Ramos (cell line): ENCODE results near the gene LYRM9.

Experiments
- in situ Hi-C: fragments of 300-500 bp; cut with MboI; formaldehyde crosslinking; loops from one replicate; pipeline ENCODE4 v1.14.3; 2022; ENCODE audit warnings: low sequenced_read_pairs; ENCODE audit not compliant: unreplicated experiment

Gene LYRM9

DNA sequence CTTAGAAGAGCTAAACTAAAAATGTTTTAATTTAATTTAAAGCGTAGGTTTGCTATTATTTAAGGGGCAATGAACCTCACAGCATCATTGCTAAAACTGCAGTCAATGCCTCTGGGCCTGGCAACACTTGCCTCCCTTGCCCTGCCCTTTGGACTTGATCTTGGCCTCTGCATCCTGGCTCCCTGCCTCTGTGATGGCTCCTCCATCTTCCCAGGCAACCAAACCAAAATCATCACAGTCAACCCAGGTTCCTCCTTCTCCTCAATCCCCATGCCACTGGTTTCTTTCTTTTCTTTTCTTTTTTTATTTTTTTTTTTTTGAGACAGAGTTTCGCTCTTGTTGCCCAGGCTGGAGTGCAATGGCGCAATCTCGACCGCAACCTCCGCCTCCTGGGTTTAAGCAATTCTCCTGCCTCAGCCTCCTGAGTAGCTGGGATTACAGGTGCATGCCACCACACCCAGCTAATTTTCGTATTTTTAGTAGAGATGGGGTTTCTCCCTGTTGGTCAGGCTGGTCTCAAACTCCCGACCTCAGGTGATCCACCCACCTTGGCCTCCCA, 6.7 kb downstream of the LYRM9 start:
- in situ Hi-C loops = loop anchor here (10.0 to 25.0 kb wide), 2 partner anchors 122 to 274 kb away; no protein-coding TSS in a partner anchor

DNA sequence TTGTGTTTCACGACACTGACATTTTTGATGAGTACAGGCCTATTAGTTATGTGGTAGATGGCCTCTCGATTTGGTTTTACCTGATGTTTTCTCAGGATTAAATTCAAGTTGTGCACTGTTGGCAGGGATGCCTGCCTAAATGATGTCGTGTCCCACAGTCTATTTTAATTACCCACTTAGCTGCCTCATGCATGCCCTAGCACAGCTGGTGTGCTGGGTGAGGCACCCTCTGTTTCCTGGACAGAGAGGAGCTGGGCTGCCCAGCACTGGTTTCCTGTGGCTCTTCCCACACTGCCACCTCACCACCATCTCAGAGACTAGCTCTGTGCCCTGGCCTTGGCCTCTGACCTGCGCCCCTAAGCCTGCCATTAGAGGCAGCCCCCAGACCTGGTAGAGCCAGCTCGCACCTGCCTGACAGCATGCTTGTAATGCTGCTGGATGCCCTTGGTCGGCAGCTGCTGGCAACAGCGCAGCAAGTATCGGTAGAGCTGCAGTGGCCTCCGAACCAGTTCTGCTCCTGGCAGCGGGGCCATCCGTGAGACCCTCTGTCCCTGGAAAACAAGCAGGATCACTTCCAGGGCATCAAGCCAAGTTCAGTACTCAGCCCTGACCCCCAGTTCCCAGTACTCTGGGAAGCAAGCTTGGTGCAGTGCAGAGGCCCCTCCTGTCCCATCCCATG, 10.9 kb downstream of the LYRM9 start:
- in situ Hi-C loops = loop anchor here (10.0 to 25.0 kb wide), 2 partner anchors 118 to 270 kb away; no protein-coding TSS in a partner anchor

DNA sequence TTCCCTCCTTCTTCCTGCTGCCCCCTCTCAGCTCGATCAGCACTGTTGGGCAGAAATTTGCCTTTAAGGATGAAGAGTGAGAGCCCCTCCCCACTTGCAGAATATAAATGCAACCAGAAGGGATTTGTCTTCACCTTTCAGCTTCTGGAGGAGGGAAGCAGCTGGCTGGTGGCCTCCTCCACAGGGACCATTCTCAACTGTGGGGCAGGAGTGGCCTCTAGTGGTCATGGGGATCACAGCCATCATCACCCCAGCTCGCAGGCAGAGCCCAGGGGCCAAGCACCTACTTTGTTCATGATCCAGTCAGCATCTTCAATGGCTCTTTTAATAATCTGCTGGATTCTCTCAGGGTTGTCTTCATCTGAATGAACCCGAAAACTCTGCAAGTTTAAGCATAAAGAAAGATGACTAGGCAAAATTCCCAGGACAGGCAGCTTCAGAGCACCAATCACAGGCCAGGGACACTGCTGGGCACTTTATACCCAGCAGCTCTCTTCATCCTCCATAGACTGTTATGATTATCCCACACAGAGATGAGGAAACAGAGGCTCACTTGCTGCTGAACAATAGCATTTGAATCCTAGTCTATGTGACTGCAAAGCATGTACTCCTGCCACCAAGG, 13.1 kb downstream of the LYRM9 start:
- in situ Hi-C loops = loop anchor here (10.0 to 25.0 kb wide), 2 partner anchors 115 to 268 kb away; no protein-coding TSS in a partner anchor

DNA sequence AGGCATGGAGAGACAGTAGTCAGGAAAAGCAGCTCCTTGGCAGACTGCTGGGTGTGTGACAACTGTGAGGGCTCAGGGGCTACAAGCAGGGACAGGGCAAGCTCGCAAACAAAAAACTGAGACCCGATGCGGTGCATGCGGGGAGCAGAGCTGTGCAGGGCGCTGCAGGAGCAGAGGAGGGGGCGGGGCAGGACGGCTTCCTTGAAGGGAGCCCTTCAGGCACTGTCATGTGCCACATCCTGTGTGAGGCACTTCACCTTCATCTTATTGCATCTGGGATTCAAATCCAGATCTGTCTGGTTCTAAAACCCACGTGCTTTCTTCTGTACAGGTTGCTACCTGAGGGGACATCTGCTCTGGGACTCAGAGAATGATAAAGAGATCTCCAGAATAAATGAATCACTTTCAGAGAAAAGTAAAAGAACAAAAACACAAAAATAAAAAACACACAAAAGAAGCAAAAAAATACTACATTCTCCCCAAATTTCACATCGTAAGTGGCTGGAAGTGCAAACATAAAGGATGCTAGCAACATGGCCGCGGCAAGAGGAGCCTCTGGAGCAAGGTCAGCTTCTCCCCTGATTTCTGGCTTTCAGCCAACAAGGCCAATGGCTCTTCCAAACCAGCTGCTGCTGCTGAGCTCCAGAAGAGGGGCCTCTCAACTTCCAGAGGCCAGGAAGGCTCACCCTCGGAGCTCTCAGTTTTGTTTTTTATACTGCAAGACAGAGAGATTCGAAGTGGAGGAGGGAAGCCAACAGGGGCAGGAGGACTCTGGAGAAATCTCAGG, 14.2 kb downstream of the LYRM9 start:
- in situ Hi-C loops = loop anchor here (25.0 kb wide), 1 partner anchor 267 kb away; no protein-coding TSS in a partner anchor

DNA sequence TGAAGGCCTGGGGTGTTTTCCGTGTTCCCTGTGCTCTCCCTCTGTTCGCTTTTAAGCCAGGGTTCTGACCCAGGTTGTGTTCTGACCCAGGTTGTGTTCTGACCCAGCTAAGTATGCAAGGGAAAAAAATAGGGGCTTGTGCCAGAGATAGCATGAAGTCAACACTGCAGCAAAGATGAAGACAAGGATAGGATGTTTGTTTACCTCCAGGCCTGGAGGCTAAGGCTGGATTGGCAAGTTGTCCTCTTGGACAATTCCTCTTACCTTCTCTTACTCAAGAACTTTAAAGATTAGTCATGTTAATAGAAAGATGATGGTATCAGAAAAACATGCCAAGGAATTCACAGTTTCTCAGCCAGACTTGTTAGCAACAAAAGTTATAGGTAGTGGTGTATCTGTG, 19.4 kb downstream of the LYRM9 start:
- in situ Hi-C loops = no loop called here

DNA sequence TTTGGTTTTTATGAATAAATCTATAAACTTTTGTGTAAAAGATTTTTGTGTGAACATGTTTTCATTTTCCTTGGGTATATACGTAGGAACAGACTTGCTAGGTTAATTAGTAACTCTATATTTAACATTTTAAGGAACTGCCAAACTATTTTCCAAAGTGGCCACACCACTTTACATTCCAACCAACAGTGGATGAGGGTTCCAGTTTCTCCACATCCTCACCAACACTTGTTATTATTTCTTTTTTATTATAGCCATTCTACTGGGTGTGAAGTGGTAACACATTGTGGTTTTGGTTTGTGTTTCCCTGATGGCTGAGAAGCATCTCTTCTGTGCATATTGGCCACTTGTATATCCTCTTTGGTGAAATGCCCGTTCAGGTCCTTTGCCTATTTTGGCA, 20.0 kb downstream of the LYRM9 start:
- in situ Hi-C loops = no loop called here

DNA sequence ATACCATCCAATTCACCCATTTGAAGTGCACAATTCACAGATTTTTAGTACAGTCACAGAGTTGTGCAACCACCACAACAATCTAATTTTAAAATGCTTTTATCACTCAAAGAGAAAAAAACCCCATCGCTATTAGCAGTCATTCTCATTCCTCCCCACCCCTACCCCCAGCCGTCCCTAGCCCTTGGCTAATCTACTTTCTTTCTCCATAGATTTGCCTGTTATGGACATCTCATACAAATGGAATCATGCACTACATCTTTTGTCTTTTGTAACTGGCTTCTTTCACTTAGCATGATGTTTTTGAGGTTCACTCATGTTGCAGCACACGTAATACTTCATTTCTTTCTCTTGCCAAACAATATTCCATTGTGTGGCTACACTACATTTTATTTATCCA, 20.4 kb downstream of the LYRM9 start:
- in situ Hi-C loops = no loop called here

DNA sequence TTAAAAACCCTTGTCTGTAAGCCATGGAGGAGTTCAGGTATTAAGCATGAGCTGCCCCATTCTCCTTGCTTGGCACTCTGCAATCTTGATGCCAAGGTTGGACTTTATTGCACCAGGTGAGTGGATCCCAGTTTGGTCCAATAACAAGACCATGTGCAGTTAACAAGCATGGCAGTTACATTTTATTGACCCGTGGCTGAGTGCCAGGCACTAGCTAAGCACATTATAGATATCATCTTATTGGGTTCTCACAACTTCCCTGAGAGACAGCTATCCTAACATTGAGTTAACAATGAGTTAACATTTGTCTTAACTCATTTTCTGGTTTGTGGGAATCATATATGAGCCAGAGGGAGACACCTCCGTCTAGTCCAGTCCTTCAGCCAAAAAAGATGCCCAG, 21.8 kb downstream of the LYRM9 start:
- in situ Hi-C loops = no loop called here

DNA sequence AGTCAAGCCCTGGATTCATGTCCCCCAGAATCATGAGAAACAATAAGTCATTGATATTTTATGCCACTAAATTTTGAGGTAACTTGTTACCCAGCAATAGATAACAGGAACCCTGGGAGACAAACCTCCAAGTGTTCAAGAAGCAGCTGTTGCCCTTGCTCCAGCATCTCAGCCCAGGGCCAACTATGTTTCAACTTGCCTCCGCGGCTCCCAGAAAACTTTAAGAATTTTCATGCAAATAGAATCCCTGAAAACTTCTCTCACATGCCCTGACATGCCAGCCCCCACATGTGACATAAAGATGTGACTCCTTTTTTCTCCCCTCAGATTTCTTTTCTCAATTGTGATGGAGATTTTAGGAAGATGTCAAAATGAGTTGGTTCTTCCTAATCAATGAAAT, 22.8 kb downstream of the LYRM9 start:
- in situ Hi-C loops = no loop called here

DNA sequence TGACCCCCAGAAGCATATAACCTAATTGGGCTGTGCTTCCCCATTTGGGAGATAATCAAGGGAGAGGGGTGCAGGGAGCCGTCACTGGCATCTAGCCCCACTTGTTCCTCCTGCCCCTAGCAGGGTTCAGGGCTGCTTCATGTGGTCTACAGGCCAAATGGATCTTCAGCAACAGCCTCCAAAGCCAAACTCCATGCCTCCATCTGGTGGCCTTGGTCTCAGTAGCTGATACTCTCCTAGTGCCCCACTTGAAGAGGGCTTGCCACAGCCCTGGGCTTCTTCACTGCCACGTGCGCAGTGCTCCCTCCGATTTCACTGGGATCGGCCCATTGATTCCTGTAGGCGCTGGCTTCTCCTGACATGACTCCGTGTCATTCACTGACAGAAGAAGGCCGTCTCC, 24.6 kb downstream of the LYRM9 start:
- in situ Hi-C loops = no loop called here

DNA sequence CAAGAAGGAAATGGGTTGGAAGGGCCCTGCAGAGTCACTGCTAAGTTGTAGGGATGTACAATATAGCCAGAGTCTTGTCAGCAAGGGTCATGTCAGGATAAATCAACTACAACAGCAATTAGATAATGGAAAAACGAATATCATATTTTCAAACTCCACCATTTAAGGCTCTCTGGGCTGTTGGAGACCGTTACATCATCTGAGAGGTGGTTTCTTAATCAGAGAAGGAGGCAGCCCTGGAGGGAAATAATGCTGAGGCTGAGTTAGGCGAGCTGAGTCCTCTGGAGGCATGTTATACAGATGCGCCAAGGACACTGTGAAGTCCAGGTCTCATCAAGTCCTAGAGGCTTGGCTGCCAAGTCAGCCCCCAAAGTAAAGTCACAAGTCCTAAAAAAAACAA, 30.3 kb downstream of the LYRM9 start:
- in situ Hi-C loops = no loop called here

DNA sequence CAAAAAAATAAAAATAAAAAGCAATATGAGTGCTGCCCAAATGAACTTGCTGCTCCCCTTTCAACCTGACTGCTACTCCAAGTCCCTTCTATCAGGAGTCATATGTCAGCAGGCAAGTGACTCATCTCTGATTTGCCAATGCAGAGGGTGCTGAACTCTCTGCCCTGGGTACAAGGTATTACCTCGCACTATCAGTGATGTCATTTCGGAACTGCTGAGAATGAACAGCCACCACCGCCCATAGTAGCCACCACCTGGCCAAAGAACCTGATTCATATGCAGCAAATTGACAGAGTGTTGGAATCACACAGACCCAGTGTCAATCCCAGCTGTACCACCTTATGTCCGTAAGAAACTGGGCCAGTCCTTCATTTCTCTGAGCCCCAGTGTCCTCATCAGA, 31.2 kb downstream of the LYRM9 start:
- in situ Hi-C loops = no loop called here

DNA sequence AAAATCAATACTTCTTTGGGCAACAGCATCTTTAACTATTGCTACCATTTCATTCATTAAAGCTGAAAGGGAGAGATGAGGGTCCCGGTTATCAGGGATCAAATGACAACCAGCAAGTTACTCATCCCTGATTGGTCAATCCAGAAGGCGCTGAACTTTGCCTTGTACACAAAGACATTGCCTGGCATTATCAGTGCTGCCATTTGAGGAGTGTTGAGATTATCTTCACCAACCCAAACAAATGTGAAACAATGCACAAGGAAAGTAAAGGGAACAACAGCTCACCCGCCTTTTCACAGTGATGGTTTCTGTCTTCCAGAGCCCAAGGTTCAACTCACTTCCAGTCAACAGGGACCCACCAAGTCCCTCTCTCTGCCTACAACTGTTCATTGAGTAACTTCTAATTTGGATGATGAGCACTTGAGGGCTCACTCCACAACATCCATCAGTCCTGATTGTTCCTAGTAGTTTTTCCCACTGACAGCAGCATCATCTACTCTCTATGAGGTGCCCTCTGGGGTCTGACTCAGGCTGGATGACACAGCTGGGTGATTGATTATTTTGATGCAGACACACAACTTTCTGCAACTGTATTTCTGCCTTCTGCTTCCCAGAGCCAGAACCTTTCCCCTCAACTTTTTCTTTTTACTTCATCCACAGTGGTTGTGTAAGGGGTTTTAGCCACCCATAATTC, 32.0 kb downstream of the LYRM9 start:
- in situ Hi-C loops = no loop called here

DNA sequence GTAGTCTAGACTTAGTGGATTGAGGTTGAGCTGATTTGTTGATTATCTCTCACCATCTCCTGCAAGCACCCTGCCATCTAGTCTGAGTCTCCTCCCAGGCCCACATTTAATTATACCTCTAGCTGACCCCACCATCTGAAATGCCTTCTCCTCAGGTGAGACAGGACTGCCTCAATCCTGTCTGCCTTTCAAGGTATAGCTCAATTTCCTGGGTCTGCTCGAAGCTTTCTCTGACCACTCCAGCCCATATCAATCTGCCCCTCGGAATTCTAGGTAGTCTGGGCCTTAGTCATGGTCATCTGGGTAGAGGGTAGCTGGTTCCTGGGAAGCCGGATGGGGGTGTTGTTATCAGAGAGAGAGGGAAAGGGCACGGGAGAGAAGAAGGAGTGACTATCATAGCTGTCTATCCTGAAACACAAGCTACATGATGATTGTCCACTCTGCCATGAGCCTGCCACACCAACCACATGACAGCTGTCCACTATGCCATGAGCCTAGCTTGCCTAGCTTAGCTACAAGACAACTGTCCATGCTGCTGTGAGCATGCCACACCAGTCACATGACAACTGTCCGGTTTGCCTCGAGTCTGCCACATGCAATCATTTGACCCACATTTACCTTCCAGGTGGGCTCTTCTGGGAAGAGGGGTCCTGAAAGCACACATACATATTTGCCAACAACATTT, 34.4 kb downstream of the LYRM9 start:
- in situ Hi-C loops = no loop called here

DNA sequence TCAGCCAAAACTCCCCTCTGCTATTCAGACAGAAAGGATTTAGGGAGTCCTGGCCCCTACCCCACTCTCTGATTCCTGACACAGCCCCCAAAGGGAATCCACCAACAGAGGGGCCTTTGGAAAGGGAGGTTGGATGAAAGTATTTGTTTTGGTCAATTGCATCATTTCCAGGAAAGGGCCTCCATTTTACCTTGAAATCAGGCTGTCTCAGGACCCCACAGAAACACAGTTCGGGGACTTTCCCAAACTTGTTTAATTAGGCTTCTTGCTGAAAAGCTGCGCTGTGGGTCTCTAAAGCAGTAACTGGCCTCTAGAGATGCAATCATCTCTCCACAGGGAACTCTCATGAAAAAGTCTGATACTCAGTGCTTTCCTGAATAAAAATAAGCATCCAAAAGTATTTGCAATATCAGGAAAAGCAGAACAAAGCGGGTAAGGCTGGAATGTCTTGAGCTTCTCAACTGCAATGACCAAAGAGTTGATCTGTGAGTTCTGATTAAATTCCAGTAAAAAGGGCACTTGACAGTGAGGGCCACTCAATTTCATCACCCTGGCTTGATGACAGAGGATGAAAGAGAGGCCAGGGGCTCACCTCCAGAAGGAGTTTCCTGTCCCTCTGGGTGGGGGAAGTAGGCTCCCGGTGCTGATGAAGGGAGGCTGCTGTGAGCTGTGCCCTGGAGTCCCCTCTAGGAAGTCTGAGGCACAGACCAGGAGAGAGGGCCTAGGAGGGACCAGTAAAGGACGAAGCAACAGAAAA, 36.3 kb downstream of the LYRM9 start:
- in situ Hi-C loops = no loop called here

DNA sequence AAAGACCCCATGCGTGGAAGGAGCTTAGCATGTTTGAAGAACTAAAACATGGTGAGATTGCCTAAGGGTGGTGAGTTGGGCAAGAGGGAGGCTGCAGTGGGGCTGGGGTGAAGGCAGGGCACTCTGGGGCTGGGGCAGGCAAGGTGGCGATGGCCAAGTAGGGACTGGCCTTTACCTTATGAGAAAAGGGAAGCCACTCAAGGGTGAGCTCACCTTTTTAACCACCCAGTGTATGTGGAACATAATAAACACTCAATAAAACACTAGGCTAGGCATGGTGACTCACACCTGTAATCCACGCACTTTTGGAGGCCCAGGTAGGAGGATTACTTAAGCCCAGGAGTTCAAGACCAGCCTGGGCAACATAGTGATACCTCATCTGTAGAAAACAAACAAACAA, 37.7 kb downstream of the LYRM9 start:
- in situ Hi-C loops = no loop called here

DNA sequence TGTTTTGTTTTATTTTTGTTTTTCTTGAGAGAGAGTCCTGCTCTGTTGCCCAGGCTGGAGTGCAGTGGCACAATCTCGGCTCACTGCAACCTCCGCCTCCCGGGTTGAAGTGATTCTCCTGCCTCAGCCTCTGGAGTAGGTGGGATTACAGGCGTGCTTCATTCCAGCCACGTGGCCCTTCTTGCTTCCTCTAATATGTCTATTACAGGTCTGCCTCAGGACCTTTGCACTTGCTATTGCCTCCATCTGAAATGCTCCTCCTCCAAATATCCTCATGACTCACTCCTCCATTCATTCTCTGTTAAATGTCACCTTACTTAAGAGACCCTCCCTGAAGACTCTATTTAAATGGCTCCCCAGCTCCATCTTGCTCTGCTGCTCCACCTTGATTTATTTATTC, 39.0 kb downstream of the LYRM9 start:
- in situ Hi-C loops = no loop called here

DNA sequence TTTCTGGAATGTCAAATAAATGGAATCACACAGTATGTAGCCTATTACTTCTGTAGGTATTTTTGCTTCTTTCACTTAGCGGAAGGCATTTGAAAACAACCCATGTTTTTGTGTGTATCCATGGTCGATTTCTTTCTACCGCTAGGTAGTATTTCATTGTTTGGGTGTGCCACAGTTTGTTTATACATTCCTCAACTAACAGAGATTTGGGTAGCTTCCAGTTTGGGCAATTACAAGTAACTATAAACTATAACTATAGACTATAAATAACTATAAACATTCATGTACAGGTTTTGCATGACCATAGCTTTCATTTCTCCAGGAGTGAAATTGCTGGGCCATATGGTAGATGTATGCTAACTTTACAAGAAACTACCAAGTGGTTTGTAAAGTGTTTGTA, 40.1 kb downstream of the LYRM9 start:
- in situ Hi-C loops = no loop called here
